HepG2 (cell line): ENCODE measurements around the gene SPNS3. TPM values are rescaled to one million over a fixed set of nuclear protein-coding genes. Genes with fewer than 3 reads are reported as not detected.

ENCODE experiments used
- ATAC-seq: fragments of 200-7000 bp; cut with Tn5 transposase; 3 replicates; pipeline ENCODE4 v1.9.1; 2020; ENCODE audit warnings: mild to moderate bottlenecking, moderate library complexity
- BruUV-seq: library from RNA; stranded (reverse); fragments of 400-500 nt; replicated peaks from 2 replicates; lab custom pipeline; 2021; lab: Mats Ljungman, UMichigan
- CTCF ChIA-PET: fragments of 300-600 bp; formaldehyde crosslinking; extraction: SDS; loops from one replicate; lab custom pipeline; 2021; ENCODE audit warnings: low total read pairs, inconsistent platforms, low intra/inter-chr PET ratio; lab: Yijun Ruan, JAX
- POLR2A ChIA-PET: fragments of 350-600 bp; sonication (Branson Sonifier 250); formaldehyde crosslinking; loops from one replicate; lab custom pipeline; 2020; ENCODE audit warnings: antibody characterized with exemption, inconsistent platforms; lab: Yijun Ruan, JAX
- DNase-seq: peaks from one replicate; pipeline ENCODE4 v3.0.0-alpha.2; 2015; ENCODE audit warnings: low spot score
- FAIRE-seq: peaks from 3 replicates; lab custom pipeline; 2011; peaks lifted over from hg19 to GRCh38; lab: Jason Lieb, UNC
- H2AFZ ChIP-seq: one replicate; pipeline ENCODE4 v1.6.1; 2011; ENCODE audit warnings: low read length, inconsistent platforms
- H3K27ac ChIP-seq: fragments of 300-600 bp; 3 replicates; pipeline ENCODE4 v1.8.0; 2011; ENCODE audit warnings: mixed run types, mild to moderate bottlenecking, mixed read lengths, low read length, inconsistent platforms; ENCODE audit not compliant: insufficient read depth; ENCODE audit errors: extremely low read length
- H3K27me3 ChIP-seq, 2 experiments: fragments of 200-600 bp in 1 of 2; 2 replicates in 1 of 2; 3 replicates in 1 of 2; pipeline versions ENCODE4 v1.6.0 to v1.8.0; 2011; ENCODE audit warnings: low read length in 2 of 2, mild to moderate bottlenecking in 2 of 2, moderate library complexity in 2 of 2, inconsistent platforms in 1 of 2; ENCODE audit not compliant: insufficient read depth in 2 of 2, control insufficient read depth in 1 of 2
- H3K36me3 ChIP-seq, 2 experiments: fragments of 200-600 bp in 1 of 2; replicated peaks in 1 of 2; 2 replicates in 1 of 2; 3 replicates in 1 of 2; pipeline versions ENCODE4 v1.5.1 to v1.8.0; 2011; ENCODE audit warnings: low read length in 2 of 2, inconsistent platforms in 1 of 2; ENCODE audit not compliant: insufficient read depth in 2 of 2, control insufficient read depth in 1 of 2
- H3K4me1 ChIP-seq: 2 replicates; pipeline ENCODE4 v1.5.1; 2012; ENCODE audit warnings: low read length, inconsistent platforms; ENCODE audit not compliant: insufficient read depth
- H3K4me2 ChIP-seq: 2 replicates; pipeline ENCODE4 v1.6.0; 2011; ENCODE audit warnings: low read depth, low read length, inconsistent platforms
- H3K4me3 ChIP-seq, 3 experiments: fragments of 200-600 bp in 1 of 3; sonication (generic), shearing (Covaris generic) in 1 of 3; replicated peaks in 1 of 3; 2 replicates each; pipeline ENCODE4 v1.5.1; 2011 to 2016; ENCODE audit warnings: low read length in 3 of 3, inconsistent platforms in 2 of 3, low read depth in 2 of 3, mild to moderate bottlenecking in 2 of 3, control low read depth in 1 of 3, mixed read lengths in 1 of 3; ENCODE audit not compliant: insufficient read depth in 1 of 3
- H3K79me2 ChIP-seq: one replicate; pipeline ENCODE4 v1.6.1; 2011; ENCODE audit warnings: low read length, inconsistent platforms; ENCODE audit not compliant: insufficient read depth
- H3K9ac ChIP-seq: 2 replicates; pipeline ENCODE4 v1.6.0; 2011; ENCODE audit warnings: mild to moderate bottlenecking, low read depth, low read length, inconsistent platforms; ENCODE audit not compliant: insufficient read depth
- H3K9me3 ChIP-seq: 2 replicates; pipeline ENCODE4 v1.5.1; 2012; ENCODE audit warnings: mild to moderate bottlenecking, low read length
- H4K20me1 ChIP-seq: 2 replicates; pipeline ENCODE4 v1.6.0; 2011; ENCODE audit warnings: inconsistent platforms, mild to moderate bottlenecking, low read length, moderate library complexity; ENCODE audit not compliant: insufficient read depth
- FOXM1 ChIP-seq: sonication (generic); formaldehyde crosslinking; IDR thresholded peaks from 2 replicates; pipeline ENCODE4 v1.5.0; 2020; ENCODE audit warnings: missing genetic modification reagents
- GATAD2A ChIP-seq: IDR thresholded peaks from 2 replicates; pipeline ENCODE4 v1.6.1; 2016
- HOMEZ ChIP-seq: IDR thresholded peaks from 2 replicates; pipeline ENCODE4 v1.6.1; 2016; ENCODE audit warnings: low read depth
- PRMT3 ChIP-seq: sonication (generic); formaldehyde crosslinking; IDR thresholded peaks from 2 replicates; pipeline ENCODE4 v1.8.1; 2022; ENCODE audit warnings: low read depth, mild to moderate bottlenecking, moderate library complexity, missing genetic modification reagents, borderline replicate concordance
- SSRP1 ChIP-seq: IDR thresholded peaks from 2 replicates; pipeline ENCODE4 v1.6.1; 2016; ENCODE audit warnings: control low read depth
- SYNCRIP ChIP-seq: fragments of 200-400 bp; formaldehyde crosslinking; IDR thresholded peaks from 2 replicates; pipeline ENCODE4 v1.6.1; 2018; ENCODE audit warnings: mild to moderate bottlenecking, low read depth, low read length; ENCODE audit not compliant: insufficient read depth
- ZFY ChIP-seq: sonication (generic); formaldehyde crosslinking; IDR thresholded peaks from 2 replicates; pipeline ENCODE4 v1.4.0; 2020; ENCODE audit warnings: missing genetic modification reagents
- ZKSCAN8 ChIP-seq: IDR thresholded peaks from 2 replicates; pipeline ENCODE4 v1.6.1; 2016; ENCODE audit warnings: borderline replicate concordance, missing genetic modification reagents, missing compliant biosample characterization
- ZNF224 ChIP-seq: sonication (generic); formaldehyde crosslinking; IDR thresholded peaks from 2 replicates; pipeline ENCODE4 v1.5.0; 2020; ENCODE audit warnings: mild to moderate bottlenecking, missing genetic modification reagents
- ZNF256 ChIP-seq: sonication (generic); formaldehyde crosslinking; conservative IDR thresholded peaks from 2 replicates; pipeline ENCODE4 v1.4.0; 2020; ENCODE audit warnings: missing genetic modification reagents
- ZNF432 ChIP-seq: sonication (generic); formaldehyde crosslinking; IDR thresholded peaks from 2 replicates; pipeline ENCODE4 v1.5.0; 2020; ENCODE audit warnings: missing genetic modification reagents, mild to moderate bottlenecking, borderline replicate concordance
- ZNF792 ChIP-seq: IDR thresholded peaks from 2 replicates; pipeline ENCODE4 v1.6.1; 2016
- WGBS: methylation state at CpG from one replicate; pipeline ENCODE4 v1.1.6; 2017; ENCODE audit warnings: low lambda C conversion rate; 5-methylcytosine and 5-hydroxymethylcytosine counted together
- in situ Hi-C: cut with HindIII; loops from 2 replicates; pipeline ENCODE4 v1.10.0; 2017; ENCODE audit warnings: low pct_unique_long_range_greater_than_20kb; ENCODE audit not compliant: extremely low pct_ligation_motif_present
- intact Hi-C: fragments of 100-400 bp; cut with micrococcal nuclease; formaldehyde crosslinking; loops from one replicate; pipeline ENCODE4 v1.10.0; 2022; ENCODE audit not compliant: unreplicated experiment
- polyA plus RNA-seq, 8 experiments: library from polyadenylated mRNA; depleted of rRNA in 3 of 8; stranded (reverse) in 7 of 8; unstranded in 1 of 8; fragments of >200 nt; fragmentation: Illumina TruSeq in 4 of 8; extraction: Trizol in 4 of 8; gene quantifications; 2 replicates each; pipeline versions ENCODE4 v1.2.1 to v1.2.3, GENCODE V29; 2011 to 2016; ENCODE audit warnings: low read depth in 4 of 8, missing spikeins in 1 of 8, mixed read lengths in 1 of 8; ENCODE audit not compliant: insufficient read depth in 1 of 8
- total RNA-seq, 5 experiments: library from RNA; depleted of rRNA; stranded (reverse); fragments of >200 nt; fragmentation: Illumina TruSeq; extraction: Trizol; gene quantifications; 2 replicates each; pipeline ENCODE4 v1.2.3, GENCODE V29; 2016; ENCODE audit warnings: low read depth in 1 of 5

Gene SPNS3
- total and polyA plus RNA-seq, 2 of the 13 experiments (the other 11 are each of a cell fraction or from before 2014, with no cell fraction given) = not detected

- H3K27me3 ChIP-seq = peaks cover 3 to 21% of the 10 kb centered on the region in 2 experiments; a peak in 3 of 5 replicates
- 46% methylated on average over 17 of the region's 18 CpGs for WGBS
- no peaks in the 10 kb centered on the region for H4K20me1 ChIP-seq
- no TSS peak for BruUV-seq
- H3K9ac ChIP-seq = no peak overlapping the region
- no peak overlapping the region for H2AFZ ChIP-seq
- H3K4me3 ChIP-seq = no peak overlapping the region
- intact Hi-C loops (loop anchor here (5.0 kb wide), 1 partner anchor 37 kb away; no protein-coding TSS in a partner anchor), in situ Hi-C loops (no loop called here)
- H3K79me2 ChIP-seq = no peaks in the 10 kb centered on the region
- DNase-seq (no peak), ATAC-seq (no peak), FAIRE-seq (no peak)
- peaks cover 32% of the 10 kb centered on the region for H3K4me1 ChIP-seq
- no peak overlapping the region for H3K4me2 ChIP-seq
- CTCF ChIA-PET = no interaction called here
- H3K9me3 ChIP-seq = no peaks in the 10 kb centered on the region
- TF ChIP-seq ZNF432 (CRISPR knock-in tag) (no peak), ZNF256 (CRISPR knock-in tag) (no peak), ZFY (CRISPR knock-in tag) (no peak), GATAD2A (no peak), FOXM1 (no peak), ZKSCAN8 (no peak), SSRP1 (no peak), ZNF792 (CRISPR knock-in tag) (no peak), HOMEZ (CRISPR knock-in tag) (no peak), PRMT3 (no peak), ZNF224 (CRISPR knock-in tag) (no peak), SYNCRIP (no peak)
- no peaks in the 10 kb centered on the region for H3K36me3 ChIP-seq
- POLR2A ChIA-PET = interaction anchor here (0.8 kb wide), 1 partner anchor 302 kb away, joined by 3 read pairs; the partner anchor contains the start of genes CYB5D2 and ZZEF1
- no peak overlapping the region for H3K27ac ChIP-seq
Measured at GRCh38 chr17:4444782-4445473, 11.2 kb downstream of the SPNS3 start.
